AG04449 (cell line): ENCODE measurements around the gene USF1.

Experiments
- CTCF ChIA-PET: fragments of 350-600 bp; formaldehyde crosslinking; extraction: SDS; loops from one replicate; lab custom pipeline; 2021; ENCODE audit warnings: antibody characterized with exemption; lab: Yijun Ruan, JAX
- POLR2A ChIA-PET: fragments of 400-600, 350-600 bp; formaldehyde crosslinking; extraction: SDS; loops from one replicate; lab custom pipeline; 2020; ENCODE audit warnings: antibody characterized with exemption, inconsistent platforms; lab: Yijun Ruan, JAX
- DNase-seq: peaks from one replicate; pipeline ENCODE4 v3.0.0-alpha.2; 2010; ENCODE audit warnings: low read depth, low spot score
- H3K4me3 ChIP-seq: 2 replicates; pipeline ENCODE4 v1.5.1; 2011; ENCODE audit warnings: low read depth, mild to moderate bottlenecking, control low read depth, low read length
- TF ChIP-seq, protein P1 (sequence below): IDR thresholded peaks from one replicate; pipeline ENCODE4 v1.5.1; 2011; ENCODE audit warnings: mild to moderate bottlenecking, moderate library complexity, low read length, control low read depth, inconsistent platforms; ENCODE audit not compliant: insufficient read depth; ENCODE audit errors: missing control alignments

USF1 gene

DNA sequence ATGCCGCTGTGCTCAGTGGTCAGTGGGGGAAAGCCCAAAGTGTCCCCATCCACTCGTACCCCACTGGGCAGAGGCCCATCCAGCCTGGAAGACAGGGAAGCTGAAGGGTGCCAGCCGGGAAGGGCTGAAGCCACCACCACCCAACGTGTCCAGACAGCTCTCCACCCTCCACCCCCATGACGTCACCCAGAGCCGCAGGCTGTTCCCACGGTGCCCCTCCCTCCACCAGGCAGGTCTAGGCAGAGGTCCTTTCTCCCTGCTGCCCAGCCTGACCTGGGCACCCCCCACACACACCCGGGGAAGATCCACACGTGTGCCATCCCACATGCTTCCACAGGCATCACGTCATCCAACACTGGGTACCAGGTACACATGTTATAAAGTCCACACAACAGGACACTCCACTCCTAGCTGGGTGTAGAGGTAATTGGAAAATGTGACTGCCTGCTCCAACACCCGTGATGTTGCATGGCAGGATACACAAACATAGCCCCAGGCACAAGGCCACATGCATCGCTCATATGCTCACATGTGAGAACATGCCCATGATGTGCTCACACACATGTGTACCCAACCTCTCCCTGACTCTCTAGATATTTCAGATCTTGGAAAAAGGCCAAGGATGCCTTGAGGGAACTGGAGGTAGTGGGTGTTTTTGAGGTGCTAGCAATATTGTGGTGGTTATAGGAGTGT, 29.0 kb upstream of the USF1 start:
- ChIA-PET POLR2A (no interaction called here), CTCF (interaction anchor here (1.2 to 8.9 kb wide), 2 partner anchors 23 to 28 kb away, joined by 4 to 100 read pairs; partner anchors contain the start of gene KLHDC9)
- no peak for DNase-seq
- TF ChIP-seq, protein P1, sequence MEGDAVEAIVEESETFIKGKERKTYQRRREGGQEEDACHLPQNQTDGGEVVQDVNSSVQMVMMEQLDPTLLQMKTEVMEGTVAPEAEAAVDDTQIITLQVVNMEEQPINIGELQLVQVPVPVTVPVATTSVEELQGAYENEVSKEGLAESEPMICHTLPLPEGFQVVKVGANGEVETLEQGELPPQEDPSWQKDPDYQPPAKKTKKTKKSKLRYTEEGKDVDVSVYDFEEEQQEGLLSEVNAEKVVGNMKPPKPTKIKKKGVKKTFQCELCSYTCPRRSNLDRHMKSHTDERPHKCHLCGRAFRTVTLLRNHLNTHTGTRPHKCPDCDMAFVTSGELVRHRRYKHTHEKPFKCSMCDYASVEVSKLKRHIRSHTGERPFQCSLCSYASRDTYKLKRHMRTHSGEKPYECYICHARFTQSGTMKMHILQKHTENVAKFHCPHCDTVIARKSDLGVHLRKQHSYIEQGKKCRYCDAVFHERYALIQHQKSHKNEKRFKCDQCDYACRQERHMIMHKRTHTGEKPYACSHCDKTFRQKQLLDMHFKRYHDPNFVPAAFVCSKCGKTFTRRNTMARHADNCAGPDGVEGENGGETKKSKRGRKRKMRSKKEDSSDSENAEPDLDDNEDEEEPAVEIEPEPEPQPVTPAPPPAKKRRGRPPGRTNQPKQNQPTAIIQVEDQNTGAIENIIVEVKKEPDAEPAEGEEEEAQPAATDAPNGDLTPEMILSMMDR: no peak
- no peak overlapping the region for H3K4me3 ChIP-seq

DNA sequence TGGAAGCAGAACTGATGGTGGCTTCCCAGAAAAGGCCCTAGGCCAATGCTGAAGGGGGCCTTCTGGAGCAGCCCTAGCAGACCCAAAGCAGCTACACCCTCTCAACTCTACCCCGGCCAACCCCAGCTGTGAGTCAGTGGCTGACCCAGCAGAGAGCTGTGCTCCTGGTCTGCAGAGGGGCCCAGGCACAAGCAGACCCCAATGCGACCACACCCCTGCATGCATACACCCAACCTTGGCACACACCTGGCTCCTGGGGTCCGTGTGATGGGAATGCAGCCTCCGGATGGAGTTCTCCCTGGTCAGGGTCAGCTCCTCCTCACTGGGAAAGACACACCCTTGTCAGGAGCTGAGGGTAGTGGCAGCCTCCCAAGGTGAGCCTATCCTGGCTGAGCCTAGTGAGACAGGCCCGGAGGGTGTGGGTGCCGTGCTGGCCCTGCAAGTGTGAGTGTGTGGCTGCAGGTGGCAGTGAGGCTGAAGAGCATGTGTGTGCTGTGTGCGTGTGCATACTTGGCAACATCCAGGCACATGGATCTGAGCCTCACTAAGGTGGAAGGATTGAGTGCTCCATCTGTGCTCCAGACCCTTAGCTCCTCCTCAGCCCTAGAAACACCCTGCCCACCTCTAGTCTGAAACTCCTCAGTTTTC, 27.8 kb upstream of the USF1 start:
- CTCF ChIA-PET: interaction anchor here (1.1 to 8.9 kb wide), 4 partner anchors 8 to 27 kb away, joined by 4 to 100 read pairs (median 11); partner anchors contain the start of genes KLHDC9 and USF1
- no peak for DNase-seq
- POLR2A ChIA-PET: no interaction called here
- no peak overlapping the region for H3K4me3 ChIP-seq
- TF ChIP-seq, protein P1: no peak

DNA sequence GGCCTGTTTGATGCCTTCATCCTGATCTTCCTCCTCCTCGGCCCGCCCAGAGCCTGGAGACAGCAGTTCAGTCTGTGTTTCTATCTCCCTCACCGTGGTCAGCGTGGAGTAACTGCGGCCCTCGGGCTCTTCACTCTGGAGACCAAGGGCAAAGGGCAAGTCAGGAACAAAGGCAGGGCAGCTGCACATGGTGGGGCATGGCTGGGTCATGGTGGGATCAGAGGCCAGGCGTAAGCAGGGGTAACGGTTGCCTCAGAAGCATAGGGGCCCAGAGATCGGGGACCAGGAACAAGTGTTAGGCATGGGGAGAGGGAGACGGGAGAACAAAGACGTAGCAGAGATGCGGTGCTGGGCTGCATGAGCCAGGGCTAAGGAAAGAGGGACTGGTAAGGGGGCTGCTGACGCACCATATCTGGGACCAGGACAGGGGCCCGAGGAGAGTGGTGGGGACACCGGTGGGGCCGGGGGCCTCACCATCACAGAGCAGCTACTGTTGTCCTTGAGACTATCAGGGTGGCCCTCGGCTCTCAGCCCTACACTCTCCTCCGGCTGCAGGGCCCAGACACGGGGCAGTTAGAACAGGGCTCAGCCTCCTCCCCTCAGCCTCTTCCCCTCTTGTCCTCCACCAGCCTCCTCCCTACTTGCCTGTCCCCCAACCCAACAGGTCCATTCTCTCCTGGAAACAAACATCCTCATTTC, 27.1 kb upstream of the USF1 start:
- TF ChIP-seq, protein P1: no peak
- DNase-seq: no peak
- POLR2A ChIA-PET: no interaction called here
- H3K4me3 ChIP-seq: no peak overlapping the region
- CTCF ChIA-PET: interaction anchor here (1.0 to 8.9 kb wide), 8 partner anchors 8 to 67 kb away, joined by 4 to 100 read pairs (median 11); partner anchors contain the start of genes KLHDC9 and USF1

DNA sequence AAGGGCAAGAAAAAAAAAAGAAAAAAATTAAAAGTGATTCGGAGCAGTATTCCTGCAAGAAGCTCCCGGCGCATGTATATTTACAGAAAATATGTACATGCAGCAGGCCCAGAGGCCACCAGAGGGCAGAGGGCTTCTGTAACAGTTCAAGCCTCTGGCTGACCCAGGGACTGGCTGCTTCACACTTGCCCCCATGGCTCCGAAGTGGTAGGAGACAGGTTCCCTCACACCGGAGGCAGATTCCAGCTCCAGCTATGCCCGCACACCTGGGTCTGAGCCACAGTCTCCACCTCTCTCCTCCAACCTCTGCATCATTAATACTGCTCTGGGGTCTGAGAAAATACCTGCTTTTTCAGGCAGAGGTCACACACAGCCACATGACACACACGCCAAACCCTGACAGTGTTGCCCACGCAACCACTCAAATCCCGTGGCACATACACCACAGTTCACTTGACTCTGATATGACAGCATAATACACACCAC, 26.2 kb upstream of the USF1 start:
- TF ChIP-seq, protein P1: peak; percentile 50

DNA sequence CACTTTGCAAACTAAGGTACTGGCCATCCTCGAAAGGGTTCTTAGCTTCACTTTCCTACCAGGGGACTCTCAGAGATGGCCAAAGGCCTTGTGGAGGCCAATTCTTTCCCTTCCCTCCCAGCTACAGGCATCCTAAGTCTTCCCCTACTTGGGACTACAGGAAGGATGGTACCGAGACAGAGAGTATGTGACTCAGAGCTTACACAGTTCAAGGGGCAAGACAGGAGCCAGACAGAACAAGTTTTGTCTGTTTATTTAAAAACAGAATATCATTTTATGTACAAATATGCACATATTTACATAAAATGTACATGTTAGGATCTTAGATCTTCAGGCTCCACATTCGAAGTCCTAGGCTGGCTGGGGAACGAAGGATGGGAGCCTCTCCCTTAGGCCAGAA, 25.0 kb upstream of the USF1 start:
- ChIA-PET POLR2A (no interaction called here), CTCF (interaction anchor here (0.7 to 8.9 kb wide), 8 partner anchors 10 to 73 kb away, joined by 3 to 100 read pairs (median 8); partner anchors contain the start of gene KLHDC9)
- no peak for DNase-seq
- TF ChIP-seq, protein P1: no peak
- no peak overlapping the region for H3K4me3 ChIP-seq

More for the DNA sequence above, 26.2 kb upstream of the USF1 start:
- ChIA-PET CTCF (interaction anchor here (0.6 to 8.9 kb wide), 16 partner anchors 9 to 81 kb away, joined by 3 to 100 read pairs (median 6); partner anchors contain the start of genes KLHDC9, NECTIN4 and USF1), POLR2A (no interaction called here)
- no peak overlapping the region for H3K4me3 ChIP-seq
- no peak for DNase-seq
